Tibial nerve (tissue), 4 donors: Measurements from ENCODE around the gene HILPDA.

Experiments
- CTCF ChIP-seq, 5 experiments: fragments of 200-600 bp in 3 of 5; fragments of 450-650 bp in 2 of 5; sonication (generic) in 3 of 5; IDR thresholded peaks; one replicate each; pipeline ENCODE4 v1.5.1; 2016 to 2019; ENCODE audit warnings: antibody characterized with exemption in 5 of 5, mild to moderate bottlenecking in 3 of 5, moderate library complexity in 2 of 5
- EP300 ChIP-seq, 2 donors: sonication (generic); formaldehyde crosslinking; IDR thresholded peaks; one replicate each; pipeline ENCODE4 v1.6.1; 2017; ENCODE audit warnings: antibody characterized with exemption in 2 of 2, mild to moderate bottlenecking in 1 of 2
- POLR2A ChIP-seq, 2 donors: fragments of 450-650 bp; IDR thresholded peaks; one replicate each; pipeline ENCODE4 v1.6.1; 2017; ENCODE audit warnings: antibody characterized with exemption in 2 of 2, mild to moderate bottlenecking in 2 of 2, moderate library complexity in 2 of 2

- TF ChIP-seq CTCF (IDR thresholded peaks at IDR 0.05) = no peak
- TF ChIP-seq POLR2A (IDR thresholded peaks at IDR 0.05) = no peak
- TF ChIP-seq EP300 (IDR thresholded peaks at IDR 0.05) = no peak
Measured at GRCh38 chr7:128435327-128435686, 20.4 kb upstream of the HILPDA start.
